ENCODE results near the gene XPO6.

DNA sequence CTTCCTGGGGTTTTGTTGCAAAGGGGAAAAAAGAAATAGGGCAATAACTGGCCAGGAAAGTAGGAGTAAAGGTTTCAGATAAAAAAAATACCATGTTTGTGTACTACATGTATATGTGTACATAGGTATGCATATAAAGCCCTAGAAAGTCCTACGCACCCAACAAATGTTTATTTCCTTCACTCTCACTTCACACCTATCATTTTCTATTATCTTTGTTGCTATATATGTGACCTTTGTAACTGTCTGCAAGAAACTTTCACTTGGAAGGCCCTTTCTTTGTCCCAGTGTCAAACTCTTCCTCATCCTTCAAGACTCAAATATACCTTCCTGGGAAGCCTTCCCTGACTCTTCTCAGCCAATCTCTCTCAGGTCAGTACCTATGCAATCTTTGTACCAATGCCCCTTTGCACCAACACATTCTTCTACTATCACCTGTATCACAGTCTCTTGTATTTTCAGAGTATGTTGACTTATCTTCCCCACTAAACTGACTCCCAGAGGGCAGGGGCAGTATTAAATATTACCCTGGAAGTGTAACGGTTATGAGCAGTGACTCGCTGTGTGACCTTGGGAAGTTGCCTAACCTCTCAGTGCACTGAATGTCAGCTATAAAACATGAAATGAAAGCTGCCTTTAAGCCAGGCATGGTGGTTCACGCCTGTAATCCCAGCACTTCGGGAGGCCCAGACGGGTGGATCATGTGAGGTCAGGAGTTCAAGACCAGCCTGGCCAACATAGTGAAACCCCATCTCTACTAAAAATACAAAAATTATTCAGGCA lies 6.5 kb downstream of the XPO6 start:
- TF ChIP-seq POLR2AphosphoS5 (IDR thresholded peaks at IDR 0.05; ENCODE audit: low read depth, low read length) (no peak), POLR2A (IDR thresholded peaks at IDR 0.05; ENCODE audit: low read depth, low read length) (no peak), SPI1 (IDR thresholded peaks at IDR 0.05; ENCODE audit: low read depth, low read length) (no peak), TAF1 (IDR thresholded peaks at IDR 0.05; ENCODE audit: low read depth, low read length) (no peak)
